Loucy (cell line): ENCODE results near the gene ZNF467.

Experiments
- H2AFZ ChIP-seq: fragments of 200-600 bp; sonication (generic); 2 replicates; pipeline ENCODE4 v1.6.0; 2016; ENCODE audit warnings: antibody characterized with exemption, mild to moderate bottlenecking, low read length, moderate library complexity
- H3F3A ChIP-seq: fragments of 200-600 bp; 2 replicates; pipeline ENCODE4 v1.6.0; 2016; ENCODE audit warnings: antibody characterized with exemption, low read depth, mild to moderate bottlenecking
- H3K27me3 ChIP-seq: fragments of 200-600 bp; sonication (generic); 2 replicates; pipeline ENCODE4 v1.6.1; 2014; ENCODE audit warnings: low read length, mild to moderate bottlenecking; ENCODE audit not compliant: insufficient read depth, poor library complexity, severe bottlenecking
- H3K36me3 ChIP-seq: fragments of 200-600 bp; sonication (generic); 2 replicates; pipeline ENCODE4 v1.6.1; 2016; ENCODE audit warnings: low read length; ENCODE audit not compliant: insufficient read depth
- H3K4me1 ChIP-seq: fragments of 200-600 bp; sonication (generic); 2 replicates; pipeline ENCODE4 v1.5.1; 2014; ENCODE audit warnings: low read length, mild to moderate bottlenecking; ENCODE audit not compliant: insufficient read depth, poor library complexity, severe bottlenecking
- H3K4me2 ChIP-seq: fragments of 200-600 bp; sonication (generic); 2 replicates; pipeline ENCODE4 v1.6.0; 2014; ENCODE audit warnings: antibody characterized with exemption, low read length, low read depth, mild to moderate bottlenecking; ENCODE audit not compliant: poor library complexity, severe bottlenecking
- H3K4me3 ChIP-seq: fragments of 200-600 bp; sonication (generic); 2 replicates; pipeline ENCODE4 v1.5.1; 2014; ENCODE audit warnings: low read length, mild to moderate bottlenecking, mixed read lengths; ENCODE audit not compliant: poor library complexity, severe bottlenecking
- H3K79me2 ChIP-seq: fragments of 200-600 bp; sonication (generic); 2 replicates; pipeline ENCODE4 v1.6.1; 2014; ENCODE audit warnings: low read length; ENCODE audit not compliant: insufficient read depth
- H3K9ac ChIP-seq: fragments of 200-600 bp; sonication (generic); 2 replicates; pipeline ENCODE4 v1.6.0; 2014; ENCODE audit warnings: mild to moderate bottlenecking, low read depth, low read length, moderate library complexity; ENCODE audit not compliant: poor library complexity, severe bottlenecking
- H3K9me2 ChIP-seq: fragments of 200-600 bp; sonication (generic); replicated peaks from 2 replicates; pipeline ENCODE4 v1.6.1; 2016; ENCODE audit warnings: low read depth, low read length, mixed read lengths
- H3K9me3 ChIP-seq: fragments of 200-600 bp; sonication (generic); 2 replicates; pipeline ENCODE4 v1.6.1; 2014; ENCODE audit warnings: mild to moderate bottlenecking, antibody characterized with exemption, low read length, low read depth; ENCODE audit not compliant: insufficient read depth
- H4K20me1 ChIP-seq: fragments of 200-600 bp; sonication (generic); 2 replicates; pipeline ENCODE4 v1.6.0; 2014; ENCODE audit warnings: antibody characterized with exemption, low read length, mild to moderate bottlenecking; ENCODE audit not compliant: insufficient read depth, poor library complexity, severe bottlenecking
- CTCF ChIP-seq: fragments of 200-600 bp; sonication (generic); conservative IDR thresholded peaks from 2 replicates; pipeline ENCODE4 v1.5.1; 2014; ENCODE audit warnings: mild to moderate bottlenecking, antibody characterized with exemption, low read length
- EZH2phosphoT487 ChIP-seq: fragments of 200-600 bp; IDR thresholded peaks from 2 replicates; pipeline ENCODE4 v1.6.1; 2018; ENCODE audit warnings: antibody characterized with exemption, mild to moderate bottlenecking, moderate library complexity, borderline replicate concordance

ZNF467 gene

GRCh38 chr7:149719912-149720335 lies 53.5 kb downstream of the ZNF467 start:
- H3K27me3 ChIP-seq = no peaks in the 10 kb centered on the region
- peaks cover 32% of the 10 kb centered on the region for H3K79me2 ChIP-seq
- no peak for TF ChIP-seq EZH2phosphoT487
- no peak for TF ChIP-seq CTCF
- H2AFZ ChIP-seq = no peak overlapping the region
- no peaks in the 10 kb centered on the region for H3K9me3 ChIP-seq
- no peaks in the 10 kb centered on the region for H3K9me2 ChIP-seq
- no peaks in the 10 kb centered on the region for H3F3A ChIP-seq
- no peak overlapping the region for H3K9ac ChIP-seq
- no peaks in the 10 kb centered on the region for H4K20me1 ChIP-seq
- peaks cover 19% of the 10 kb centered on the region for H3K4me1 ChIP-seq
- no peak overlapping the region for H3K4me2 ChIP-seq
- H3K36me3 ChIP-seq = peaks cover 26% of the 10 kb centered on the region; the same call in 1 of the 2 replicates
- H3K4me3 ChIP-seq = no peak overlapping the region

- Histone ChIP-seq H3K4me1 (peaks cover 19% of the 10 kb centered on the region), H3K9ac (no peak overlapping the region), H3K27me3 (no peaks in the 10 kb centered on the region), H2AFZ (no peak overlapping the region), H3K36me3 (peaks cover 23% of the 10 kb centered on the region; the same call in 1 of the 2 replicates), H3K4me3 (no peak overlapping the region), H4K20me1 (no peaks in the 10 kb centered on the region), H3K9me3 (no peaks in the 10 kb centered on the region), H3K4me2 (peak overlapping the region; percentile 29), H3K79me2 (peaks cover 32% of the 10 kb centered on the region), H3K9me2 (no peaks in the 10 kb centered on the region), H3F3A (no peaks in the 10 kb centered on the region)
- TF ChIP-seq CTCF (no peak), EZH2phosphoT487 (no peak)
These were observed 54.1 kb downstream of the ZNF467 start for GRCh38 chr7:149719050-149719899.

- Histone ChIP-seq H3K4me2 (no peak overlapping the region), H3K79me2 (peaks cover 32% of the 10 kb centered on the region), H3K4me3 (no peak overlapping the region), H3K9me3 (no peaks in the 10 kb centered on the region), H3K27me3 (no peaks in the 10 kb centered on the region), H3K9ac (no peak overlapping the region), H3K4me1 (peaks cover 19% of the 10 kb centered on the region), H4K20me1 (no peaks in the 10 kb centered on the region), H3F3A (no peaks in the 10 kb centered on the region), H2AFZ (no peak overlapping the region), H3K9me2 (no peaks in the 10 kb centered on the region), H3K36me3 (peaks cover 19% of the 10 kb centered on the region; the same call in 1 of the 2 replicates)
- TF ChIP-seq EZH2phosphoT487 (no peak), CTCF (no peak)
These were observed 54.7 kb downstream of the ZNF467 start for GRCh38 chr7:149718730-149719049.
